Liver (tissue), 9 donors: ENCODE measurements around the gene OLFML2B. TPM values are rescaled to one million over a fixed set of nuclear protein-coding genes. Genes with fewer than 3 reads are reported as not detected.

ENCODE experiments used
- DNase-seq: peaks from one replicate; pipeline ENCODE4 v3.0.0-alpha.2; 2017; ENCODE audit warnings: low spot score
- H3K27ac ChIP-seq, 2 donors: one replicate each; pipeline ENCODE4 v1.7.0; 2013; ENCODE audit warnings: inconsistent platforms in 2 of 2, low read length in 2 of 2, control low read depth in 1 of 2, low read depth in 1 of 2, mild to moderate bottlenecking in 1 of 2
- H3K27me3 ChIP-seq, 4 donors: one replicate each; pipeline versions ENCODE4 v1.6.1 to v1.7.0; 2013; ENCODE audit warnings: low read length in 3 of 4, inconsistent platforms in 1 of 4, mild to moderate bottlenecking in 1 of 4, moderate library complexity in 1 of 4; ENCODE audit not compliant: control insufficient read depth in 4 of 4, insufficient read depth in 4 of 4
- H3K36me3 ChIP-seq, 4 donors: one replicate each; pipeline versions ENCODE4 v1.6.1 to v1.7.0; 2013; ENCODE audit warnings: low read length in 3 of 4, mild to moderate bottlenecking in 3 of 4, low read depth in 1 of 4, moderate library complexity in 1 of 4; ENCODE audit not compliant: control insufficient read depth in 4 of 4, insufficient read depth in 3 of 4
- H3K4me1 ChIP-seq, 4 donors: one replicate each; pipeline versions ENCODE4 v1.6.1 to v1.7.0; 2013; ENCODE audit warnings: low read length in 3 of 4, mild to moderate bottlenecking in 3 of 4, moderate library complexity in 1 of 4; ENCODE audit not compliant: control insufficient read depth in 4 of 4, insufficient read depth in 4 of 4
- H3K4me3 ChIP-seq, 3 donors: one replicate each; pipeline versions ENCODE4 v1.6.1 to v1.7.0; 2013; ENCODE audit warnings: low read length in 3 of 3, control low read depth in 1 of 3, low read depth in 1 of 3, mild to moderate bottlenecking in 1 of 3
- H3K9ac ChIP-seq, 2 donors: one replicate each; pipeline ENCODE4 v1.7.0; 2013; ENCODE audit warnings: low read length in 2 of 2, mild to moderate bottlenecking in 2 of 2, moderate library complexity in 2 of 2, control low read depth in 1 of 2, low read depth in 1 of 2
- H3K9me3 ChIP-seq, 4 donors: one replicate each; pipeline versions ENCODE4 v1.6.1 to v1.7.0; 2013; ENCODE audit warnings: low read length in 3 of 4; ENCODE audit not compliant: control insufficient read depth in 4 of 4
- EGR1 ChIP-seq, 2 donors: IDR thresholded peaks; 2 replicates each; pipeline ENCODE4 v1.6.1; 2016 to 2018; ENCODE audit warnings: antibody characterized with exemption in 2 of 2, low read depth in 2 of 2
- FOXA1 ChIP-seq: IDR thresholded peaks from 2 replicates; pipeline ENCODE4 v1.6.1; 2016; ENCODE audit warnings: antibody characterized with exemption
- FOXA2 ChIP-seq: IDR thresholded peaks from 2 replicates; pipeline ENCODE4 v1.6.1; 2016; ENCODE audit warnings: antibody characterized with exemption
- GABPA ChIP-seq, 2 donors: IDR thresholded peaks in 1 of 2; conservative IDR thresholded peaks in 1 of 2; 2 replicates each; pipeline ENCODE4 v1.6.1; 2016; ENCODE audit warnings: antibody characterized with exemption in 2 of 2, mild to moderate bottlenecking in 1 of 2, moderate library complexity in 1 of 2
- HNF4A ChIP-seq, 2 donors: conservative IDR thresholded peaks; 2 replicates each; pipeline ENCODE4 v1.6.1; 2016; ENCODE audit warnings: antibody characterized with exemption in 2 of 2, mild to moderate bottlenecking in 2 of 2
- HNF4G ChIP-seq: IDR thresholded peaks from 2 replicates; pipeline ENCODE4 v1.6.1; 2016; ENCODE audit warnings: antibody characterized with exemption
- JUND ChIP-seq, 2 donors: IDR thresholded peaks; 2 replicates each; pipeline ENCODE4 v1.6.1; 2016; ENCODE audit warnings: antibody characterized with exemption in 2 of 2
- NR2F2 ChIP-seq: IDR thresholded peaks from 2 replicates; pipeline ENCODE4 v1.6.1; 2016; ENCODE audit warnings: antibody characterized with exemption
- RAD21 ChIP-seq, 2 donors: IDR thresholded peaks; 2 replicates each; pipeline ENCODE4 v1.6.1; 2016; ENCODE audit warnings: antibody characterized with exemption in 2 of 2, mild to moderate bottlenecking in 2 of 2
- RXRA ChIP-seq, 2 donors: IDR thresholded peaks; 2 replicates each; pipeline ENCODE4 v1.6.1; 2017 to 2018; ENCODE audit warnings: antibody characterized with exemption in 2 of 2, mild to moderate bottlenecking in 1 of 2
- SP1 ChIP-seq: IDR thresholded peaks from 2 replicates; pipeline ENCODE4 v1.6.1; 2018; ENCODE audit warnings: antibody characterized with exemption, mild to moderate bottlenecking
- TAF1 ChIP-seq: conservative IDR thresholded peaks from 2 replicates; pipeline ENCODE4 v1.6.1; 2016; ENCODE audit warnings: antibody characterized with exemption, mild to moderate bottlenecking
- YY1 ChIP-seq: IDR thresholded peaks from 2 replicates; pipeline ENCODE4 v1.6.1; 2016; ENCODE audit warnings: antibody characterized with exemption, mild to moderate bottlenecking
- WGBS: extraction: QIAGEN DNeasy Blood & Tissue Kit; methylation state at CpG from one replicate; pipeline ENCODE4 v1.1.7; 2013; 5-methylcytosine and 5-hydroxymethylcytosine counted together
- polyA plus RNA-seq, 2 donors: library from polyadenylated mRNA; stranded (reverse) in 1 of 2; unstranded in 1 of 2; fragments of 200-250 nt in 1 of 2; fragments of >200 nt in 1 of 2; fragmentation: Nextera tagmentation in 1 of 2; extraction: Ambion mirVana in 1 of 2; gene quantifications; one replicate each; pipeline versions ENCODE4 v1.2.1 to v1.2.3, GENCODE V29; 2013 to 2015
- total RNA-seq, 2 donors: library from RNA; depleted of rRNA; stranded (reverse); fragments of >200 nt; gene quantifications; one replicate each; pipeline ENCODE4 v1.2.3, GENCODE V29; 2014
- TF ChIP-seq, protein P1 (sequence below): IDR thresholded peaks from 2 replicates; pipeline ENCODE4 v1.6.1; 2016; ENCODE audit warnings: antibody characterized with exemption
- TF ChIP-seq, protein P2 (sequence below): IDR thresholded peaks from 2 replicates; pipeline ENCODE4 v1.6.1; 2016; ENCODE audit warnings: antibody characterized with exemption, mild to moderate bottlenecking
- TF ChIP-seq, protein P3 (sequence below): fragments of 150-350 bp; IDR thresholded peaks from 2 replicates; pipeline ENCODE4 v1.5.1; 2017; ENCODE audit warnings: improper control_type of control experiment, low read depth, low read length; ENCODE audit not compliant: missing input control
- TF ChIP-seq, protein P4 (sequence below): IDR thresholded peaks from 2 replicates; pipeline ENCODE4 v1.6.1; 2016; ENCODE audit warnings: antibody characterized with exemption
- TF ChIP-seq, protein P5 (sequence below): IDR thresholded peaks from 2 replicates; pipeline ENCODE4 v1.6.1; 2016; ENCODE audit warnings: antibody characterized with exemption
- donor health status: healthy.
- donor health status: healthy.
- donor health status: healthy.
- donor health status: healthy.
- donor health status: healthy.

Gene OLFML2B
- total and polyA plus RNA-seq, 4 donors = 0.54 to 0.84 (median 0.74) TPM

DNA sequence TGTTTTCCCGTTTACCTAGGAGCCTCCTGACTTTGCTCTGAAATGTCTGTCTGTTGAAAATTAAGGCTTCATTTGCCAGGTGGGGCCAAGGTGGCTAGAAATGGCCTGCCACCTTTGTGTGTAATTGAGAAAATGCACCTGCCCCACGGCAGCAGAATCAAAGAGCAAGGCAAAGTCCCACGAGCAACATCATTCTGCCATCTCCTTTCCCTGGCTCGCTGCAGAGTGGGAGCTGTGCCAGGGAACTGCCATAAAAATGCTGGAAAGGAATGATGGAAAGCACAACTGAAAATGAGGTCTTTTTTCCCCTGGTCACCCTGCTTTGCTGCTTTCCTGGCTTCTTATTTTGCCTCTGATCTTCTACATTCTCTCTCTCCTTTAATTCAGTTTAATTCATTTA, 5.5 kb upstream of the OLFML2B start:
- H3K9ac ChIP-seq = no peak overlapping the region
- no peak overlapping the region for H3K4me3 ChIP-seq
- H3K27me3 ChIP-seq = peaks cover 0 to 4% (median 0%) of the 10 kb centered on the region in 4 donors
- TF ChIP-seq NR2F2 (no peak), EGR1 (IDR thresholded peaks at IDR 0.05; ENCODE audit: low read depth in 2 of 2) (no peak), GABPA (IDR thresholded peaks at IDR 0.05 in 1 of 2, conservative IDR thresholded peaks at IDR 0.05 in 1 of 2) (no peak), RAD21 (IDR thresholded peaks at IDR 0.05) (no peak), FOXA2 (no peak)
- TF ChIP-seq, protein P1, sequence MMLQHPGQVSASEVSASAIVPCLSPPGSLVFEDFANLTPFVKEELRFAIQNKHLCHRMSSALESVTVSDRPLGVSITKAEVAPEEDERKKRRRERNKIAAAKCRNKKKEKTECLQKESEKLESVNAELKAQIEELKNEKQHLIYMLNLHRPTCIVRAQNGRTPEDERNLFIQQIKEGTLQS = no peak
- peaks cover 0 to 5% (median 3%) of the 10 kb centered on the region in 4 donors for H3K4me1 ChIP-seq
- DNase-seq = no peak
- H3K36me3 ChIP-seq = no peaks in the 10 kb centered on the region
- no peak overlapping the region for H3K27ac ChIP-seq
- WGBS = 53% methylated on average over 4 of the region's 4 CpGs
- H3K9me3 ChIP-seq = peaks cover 0 to 3% (median 0%) of the 10 kb centered on the region in 4 donors

DNA sequence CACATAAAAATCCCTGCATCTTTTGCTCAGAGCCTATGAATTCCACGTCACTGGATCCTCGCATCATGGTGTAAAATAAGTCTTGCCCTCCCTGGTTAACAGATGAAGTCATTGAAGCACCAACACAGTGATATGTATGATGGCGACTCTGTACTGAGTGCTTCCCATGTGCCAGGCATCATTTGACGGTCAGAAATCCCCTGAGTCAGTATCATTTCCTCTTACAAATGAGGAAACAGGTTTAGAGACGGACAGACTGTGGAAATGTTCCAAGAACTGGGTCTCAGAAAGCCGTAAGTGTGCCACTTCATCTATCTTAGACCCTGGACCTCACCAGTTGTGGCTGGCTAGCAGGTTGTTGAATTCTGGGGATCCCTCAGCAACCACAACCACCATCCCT, 5.1 kb upstream of the OLFML2B start:
- Histone ChIP-seq H3K27ac (no peak overlapping the region), H3K4me1 (peaks cover 0 to 9% (median 7%) of the 10 kb centered on the region in 4 donors), H3K4me3 (no peak overlapping the region), H3K36me3 (no peaks in the 10 kb centered on the region), H3K9ac (no peak overlapping the region), H3K9me3 (peaks cover 0 to 3% (median 0%) of the 10 kb centered on the region in 4 donors), H3K27me3 (peaks cover 0 to 4% (median 0%) of the 10 kb centered on the region in 4 donors)
- no peak for DNase-seq
- TF ChIP-seq HNF4A (conservative IDR thresholded peaks at IDR 0.05) (no peak), FOXA1 (no peak), YY1 (no peak), NR2F2 (no peak), SP1 (no peak), TAF1 (no peak), RAD21 (IDR thresholded peaks at IDR 0.05) (no peak), JUND (IDR thresholded peaks at IDR 0.05) (no peak), HNF4G (no peak), EGR1 (IDR thresholded peaks at IDR 0.05; ENCODE audit: low read depth in 2 of 2) (no peak), RXRA (IDR thresholded peaks at IDR 0.05) (no peak)
- TF ChIP-seq, protein P2, sequence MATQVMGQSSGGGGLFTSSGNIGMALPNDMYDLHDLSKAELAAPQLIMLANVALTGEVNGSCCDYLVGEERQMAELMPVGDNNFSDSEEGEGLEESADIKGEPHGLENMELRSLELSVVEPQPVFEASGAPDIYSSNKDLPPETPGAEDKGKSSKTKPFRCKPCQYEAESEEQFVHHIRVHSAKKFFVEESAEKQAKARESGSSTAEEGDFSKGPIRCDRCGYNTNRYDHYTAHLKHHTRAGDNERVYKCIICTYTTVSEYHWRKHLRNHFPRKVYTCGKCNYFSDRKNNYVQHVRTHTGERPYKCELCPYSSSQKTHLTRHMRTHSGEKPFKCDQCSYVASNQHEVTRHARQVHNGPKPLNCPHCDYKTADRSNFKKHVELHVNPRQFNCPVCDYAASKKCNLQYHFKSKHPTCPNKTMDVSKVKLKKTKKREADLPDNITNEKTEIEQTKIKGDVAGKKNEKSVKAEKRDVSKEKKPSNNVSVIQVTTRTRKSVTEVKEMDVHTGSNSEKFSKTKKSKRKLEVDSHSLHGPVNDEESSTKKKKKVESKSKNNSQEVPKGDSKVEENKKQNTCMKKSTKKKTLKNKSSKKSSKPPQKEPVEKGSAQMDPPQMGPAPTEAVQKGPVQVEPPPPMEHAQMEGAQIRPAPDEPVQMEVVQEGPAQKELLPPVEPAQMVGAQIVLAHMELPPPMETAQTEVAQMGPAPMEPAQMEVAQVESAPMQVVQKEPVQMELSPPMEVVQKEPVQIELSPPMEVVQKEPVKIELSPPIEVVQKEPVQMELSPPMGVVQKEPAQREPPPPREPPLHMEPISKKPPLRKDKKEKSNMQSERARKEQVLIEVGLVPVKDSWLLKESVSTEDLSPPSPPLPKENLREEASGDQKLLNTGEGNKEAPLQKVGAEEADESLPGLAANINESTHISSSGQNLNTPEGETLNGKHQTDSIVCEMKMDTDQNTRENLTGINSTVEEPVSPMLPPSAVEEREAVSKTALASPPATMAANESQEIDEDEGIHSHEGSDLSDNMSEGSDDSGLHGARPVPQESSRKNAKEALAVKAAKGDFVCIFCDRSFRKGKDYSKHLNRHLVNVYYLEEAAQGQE = no peak
- TF ChIP-seq, protein P3, sequence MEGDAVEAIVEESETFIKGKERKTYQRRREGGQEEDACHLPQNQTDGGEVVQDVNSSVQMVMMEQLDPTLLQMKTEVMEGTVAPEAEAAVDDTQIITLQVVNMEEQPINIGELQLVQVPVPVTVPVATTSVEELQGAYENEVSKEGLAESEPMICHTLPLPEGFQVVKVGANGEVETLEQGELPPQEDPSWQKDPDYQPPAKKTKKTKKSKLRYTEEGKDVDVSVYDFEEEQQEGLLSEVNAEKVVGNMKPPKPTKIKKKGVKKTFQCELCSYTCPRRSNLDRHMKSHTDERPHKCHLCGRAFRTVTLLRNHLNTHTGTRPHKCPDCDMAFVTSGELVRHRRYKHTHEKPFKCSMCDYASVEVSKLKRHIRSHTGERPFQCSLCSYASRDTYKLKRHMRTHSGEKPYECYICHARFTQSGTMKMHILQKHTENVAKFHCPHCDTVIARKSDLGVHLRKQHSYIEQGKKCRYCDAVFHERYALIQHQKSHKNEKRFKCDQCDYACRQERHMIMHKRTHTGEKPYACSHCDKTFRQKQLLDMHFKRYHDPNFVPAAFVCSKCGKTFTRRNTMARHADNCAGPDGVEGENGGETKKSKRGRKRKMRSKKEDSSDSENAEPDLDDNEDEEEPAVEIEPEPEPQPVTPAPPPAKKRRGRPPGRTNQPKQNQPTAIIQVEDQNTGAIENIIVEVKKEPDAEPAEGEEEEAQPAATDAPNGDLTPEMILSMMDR = no peak
- TF ChIP-seq, protein P4, sequence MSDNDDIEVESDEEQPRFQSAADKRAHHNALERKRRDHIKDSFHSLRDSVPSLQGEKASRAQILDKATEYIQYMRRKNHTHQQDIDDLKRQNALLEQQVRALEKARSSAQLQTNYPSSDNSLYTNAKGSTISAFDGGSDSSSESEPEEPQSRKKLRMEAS = no peak
- TF ChIP-seq, protein P5, sequence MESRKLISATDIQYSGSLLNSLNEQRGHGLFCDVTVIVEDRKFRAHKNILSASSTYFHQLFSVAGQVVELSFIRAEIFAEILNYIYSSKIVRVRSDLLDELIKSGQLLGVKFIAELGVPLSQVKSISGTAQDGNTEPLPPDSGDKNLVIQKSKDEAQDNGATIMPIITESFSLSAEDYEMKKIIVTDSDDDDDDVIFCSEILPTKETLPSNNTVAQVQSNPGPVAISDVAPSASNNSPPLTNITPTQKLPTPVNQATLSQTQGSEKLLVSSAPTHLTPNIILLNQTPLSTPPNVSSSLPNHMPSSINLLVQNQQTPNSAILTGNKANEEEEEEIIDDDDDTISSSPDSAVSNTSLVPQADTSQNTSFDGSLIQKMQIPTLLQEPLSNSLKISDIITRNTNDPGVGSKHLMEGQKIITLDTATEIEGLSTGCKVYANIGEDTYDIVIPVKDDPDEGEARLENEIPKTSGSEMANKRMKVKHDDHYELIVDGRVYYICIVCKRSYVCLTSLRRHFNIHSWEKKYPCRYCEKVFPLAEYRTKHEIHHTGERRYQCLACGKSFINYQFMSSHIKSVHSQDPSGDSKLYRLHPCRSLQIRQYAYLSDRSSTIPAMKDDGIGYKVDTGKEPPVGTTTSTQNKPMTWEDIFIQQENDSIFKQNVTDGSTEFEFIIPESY = no peak
- TF ChIP-seq, protein P1 = no peak
- 70% methylated on average over 6 of the region's 6 CpGs for WGBS
